ENCODE measurements around the gene GOLT1A. TPM values are rescaled to one million over a fixed set of nuclear protein-coding genes. Genes with fewer than 3 reads are reported as not detected.

GOLT1A gene
- total and polyA plus RNA-seq, 2 donors (not counting 1 experiment from before 2014, with no cell fraction given) = 0.50 TPM; not detected in 1

GRCh38 chr1:204150702-204151551 is 62.9 kb downstream of the GOLT1A start:
- Histone ChIP-seq H3K4me3 (replicated peaks in 1 of 4; ENCODE audit: control extremely low read depth in 1 of 4, insufficient read depth in 1 of 4, low read depth in 3 of 4, low read length in 4 of 4) (peak overlapping the region in 3 of 4 experiments; percentile 37 to 62 (median 45)), H3K9me3 (ENCODE audit: control insufficient read depth, insufficient read depth, low read depth, low read length) (no peaks in the 10 kb centered on the region), H3K27me3 (ENCODE audit: control insufficient read depth, insufficient read depth, low read length) (peaks cover 29% of the 10 kb centered on the region), H3K4me1 (ENCODE audit: control insufficient read depth, extremely low read depth, insufficient read depth, low read length) (no peaks in the 10 kb centered on the region), H3K79me2 (ENCODE audit: control insufficient read depth, insufficient read depth, low read length) (no peaks in the 10 kb centered on the region), H4K20me1 (ENCODE audit: control insufficient read depth, extremely low read depth, insufficient read depth, low read length) (no peaks in the 10 kb centered on the region), H2AFZ (ENCODE audit: low read length) (peak overlapping the region; percentile 49), H3K4me2 (ENCODE audit: extremely low read depth, insufficient read depth, low read length) (peak overlapping the region; percentile 68), H3K36me3 (ENCODE audit: control insufficient read depth, insufficient read depth, low read length) (no peaks in the 10 kb centered on the region), H3K9ac (ENCODE audit: insufficient read depth, low read length) (no peak overlapping the region), H3K27ac (ENCODE audit: insufficient read depth, low read length) (no peak overlapping the region)
- DNase-seq (ENCODE audit: low read depth in 2 of 2) = no peak
- TF ChIP-seq, protein P1, sequence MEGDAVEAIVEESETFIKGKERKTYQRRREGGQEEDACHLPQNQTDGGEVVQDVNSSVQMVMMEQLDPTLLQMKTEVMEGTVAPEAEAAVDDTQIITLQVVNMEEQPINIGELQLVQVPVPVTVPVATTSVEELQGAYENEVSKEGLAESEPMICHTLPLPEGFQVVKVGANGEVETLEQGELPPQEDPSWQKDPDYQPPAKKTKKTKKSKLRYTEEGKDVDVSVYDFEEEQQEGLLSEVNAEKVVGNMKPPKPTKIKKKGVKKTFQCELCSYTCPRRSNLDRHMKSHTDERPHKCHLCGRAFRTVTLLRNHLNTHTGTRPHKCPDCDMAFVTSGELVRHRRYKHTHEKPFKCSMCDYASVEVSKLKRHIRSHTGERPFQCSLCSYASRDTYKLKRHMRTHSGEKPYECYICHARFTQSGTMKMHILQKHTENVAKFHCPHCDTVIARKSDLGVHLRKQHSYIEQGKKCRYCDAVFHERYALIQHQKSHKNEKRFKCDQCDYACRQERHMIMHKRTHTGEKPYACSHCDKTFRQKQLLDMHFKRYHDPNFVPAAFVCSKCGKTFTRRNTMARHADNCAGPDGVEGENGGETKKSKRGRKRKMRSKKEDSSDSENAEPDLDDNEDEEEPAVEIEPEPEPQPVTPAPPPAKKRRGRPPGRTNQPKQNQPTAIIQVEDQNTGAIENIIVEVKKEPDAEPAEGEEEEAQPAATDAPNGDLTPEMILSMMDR (conservative IDR thresholded peaks at IDR 0.05 in 1 of 2, IDR thresholded peaks at IDR 0.05 in 1 of 2; ENCODE audit: low read depth in 1 of 2, low read length in 2 of 2) = no peak
- peak; percentile 95 for TF ChIP-seq EZH2 (IDR thresholded peaks at IDR 0.05; ENCODE audit: low read length, missing control alignments)

DNA sequence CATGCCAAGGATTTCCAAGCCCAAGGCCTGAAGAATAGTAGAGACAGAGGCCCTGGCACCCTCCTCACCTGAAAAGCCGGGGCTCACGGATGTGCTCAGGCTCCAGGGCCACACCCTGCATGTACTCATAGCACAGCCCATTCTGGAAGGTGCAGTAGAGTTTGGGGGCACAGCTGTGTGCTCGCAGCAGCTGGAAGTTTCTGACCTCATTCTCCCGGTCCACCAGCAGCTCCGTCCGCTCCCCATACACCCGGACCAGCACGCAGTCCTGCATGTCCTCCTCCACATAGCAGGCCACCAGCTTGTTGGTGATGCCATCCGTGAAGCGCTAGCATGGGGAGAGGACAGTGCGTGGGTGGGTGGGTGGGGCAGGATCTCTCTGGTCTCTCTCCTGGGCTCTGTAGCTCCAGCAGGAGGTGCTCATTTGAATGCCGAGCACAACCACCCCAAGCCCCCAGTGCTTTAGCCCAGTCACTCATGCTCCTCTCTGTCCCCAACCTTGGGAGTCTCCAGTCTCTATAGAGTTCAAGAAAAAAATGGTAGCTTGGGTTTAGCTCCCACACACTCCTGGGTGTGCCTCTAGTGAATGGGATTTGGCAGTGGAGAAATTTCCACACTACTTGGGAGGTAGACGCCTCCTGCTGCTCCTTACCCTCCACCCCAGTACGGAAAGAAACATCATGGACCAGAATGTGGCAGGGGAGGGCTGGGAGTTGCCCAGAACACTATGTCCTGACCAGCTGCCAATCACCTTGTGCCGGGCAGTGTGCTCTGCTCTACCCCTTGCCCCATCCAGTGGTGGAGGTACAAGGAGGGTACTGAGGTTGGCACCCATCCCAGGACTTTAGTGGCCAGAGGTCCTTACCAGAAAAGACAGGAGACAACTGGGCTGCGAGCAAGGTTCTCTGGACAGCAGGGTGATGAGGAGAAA is 63.9 kb downstream of the GOLT1A start:
- H3K4me3 ChIP-seq (replicated peaks in 1 of 4; ENCODE audit: control extremely low read depth in 1 of 4, insufficient read depth in 1 of 4, low read depth in 3 of 4, low read length in 4 of 4) = no peak overlapping the region
- H3K36me3 ChIP-seq (ENCODE audit: control insufficient read depth, insufficient read depth, low read length) = no peaks in the 10 kb centered on the region
- H3K9me3 ChIP-seq (ENCODE audit: control insufficient read depth, insufficient read depth, low read depth, low read length) = no peaks in the 10 kb centered on the region
- no peak overlapping the region for H3K27ac ChIP-seq (ENCODE audit: insufficient read depth, low read length)
- peaks cover 29% of the 10 kb centered on the region for H3K27me3 ChIP-seq (ENCODE audit: control insufficient read depth, insufficient read depth, low read length)
- no peak for DNase-seq (ENCODE audit: low read depth in 2 of 2)
- H3K79me2 ChIP-seq (ENCODE audit: control insufficient read depth, insufficient read depth, low read length) = no peaks in the 10 kb centered on the region
- no peak for TF ChIP-seq EZH2 (IDR thresholded peaks at IDR 0.05; ENCODE audit: low read length, missing control alignments)
- TF ChIP-seq, protein P1 (conservative IDR thresholded peaks at IDR 0.05 in 1 of 2, IDR thresholded peaks at IDR 0.05 in 1 of 2; ENCODE audit: low read depth in 1 of 2, low read length in 2 of 2) = no peak
- no peak overlapping the region for H3K4me2 ChIP-seq (ENCODE audit: extremely low read depth, insufficient read depth, low read length)
- no peak overlapping the region for H2AFZ ChIP-seq (ENCODE audit: low read length)
- H3K4me1 ChIP-seq (ENCODE audit: control insufficient read depth, extremely low read depth, insufficient read depth, low read length) = no peaks in the 10 kb centered on the region
- no peak overlapping the region for H3K9ac ChIP-seq (ENCODE audit: insufficient read depth, low read length)
- no peaks in the 10 kb centered on the region for H4K20me1 ChIP-seq (ENCODE audit: control insufficient read depth, extremely low read depth, insufficient read depth, low read length)

DNA sequence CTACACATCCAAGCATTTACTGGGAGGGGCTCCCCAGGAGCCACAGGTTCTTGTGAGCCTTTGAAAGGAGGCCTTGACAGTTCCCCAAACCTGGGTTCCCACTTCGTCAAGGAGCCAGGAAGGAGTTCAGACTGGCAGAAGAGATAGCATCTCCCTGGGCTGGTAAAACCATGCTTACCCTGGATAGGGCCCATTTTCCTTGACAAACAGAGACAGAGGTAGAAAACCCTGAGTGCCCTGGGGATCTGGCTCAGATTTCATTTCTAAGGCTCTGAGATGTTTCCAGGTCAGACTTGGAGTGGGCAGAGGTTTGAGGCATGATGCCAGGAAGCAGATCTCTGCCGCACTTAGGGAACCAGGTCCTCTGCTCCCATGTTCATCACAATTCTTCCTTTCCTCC is 64.7 kb downstream of the GOLT1A start:
- no peaks in the 10 kb centered on the region for H3K79me2 ChIP-seq (ENCODE audit: control insufficient read depth, insufficient read depth, low read length)
- H3K4me1 ChIP-seq (ENCODE audit: control insufficient read depth, extremely low read depth, insufficient read depth, low read length) = no peaks in the 10 kb centered on the region
- H3K36me3 ChIP-seq (ENCODE audit: control insufficient read depth, insufficient read depth, low read length) = no peaks in the 10 kb centered on the region
- H4K20me1 ChIP-seq (ENCODE audit: control insufficient read depth, extremely low read depth, insufficient read depth, low read length) = no peaks in the 10 kb centered on the region
- DNase-seq (ENCODE audit: low read depth in 2 of 2) = no peak
- no peaks in the 10 kb centered on the region for H3K9me3 ChIP-seq (ENCODE audit: control insufficient read depth, insufficient read depth, low read depth, low read length)
- H3K27me3 ChIP-seq (ENCODE audit: control insufficient read depth, insufficient read depth, low read length) = peaks cover 27% of the 10 kb centered on the region
- H3K9ac ChIP-seq (ENCODE audit: insufficient read depth, low read length) = no peak overlapping the region
- H3K27ac ChIP-seq (ENCODE audit: insufficient read depth, low read length) = no peak overlapping the region
- no peak overlapping the region for H3K4me2 ChIP-seq (ENCODE audit: extremely low read depth, insufficient read depth, low read length)
- no peak overlapping the region for H3K4me3 ChIP-seq (replicated peaks in 1 of 4; ENCODE audit: control extremely low read depth in 1 of 4, insufficient read depth in 1 of 4, low read depth in 3 of 4, low read length in 4 of 4)
- no peak overlapping the region for H2AFZ ChIP-seq (ENCODE audit: low read length)
- TF ChIP-seq, protein P1 (conservative IDR thresholded peaks at IDR 0.05 in 1 of 2, IDR thresholded peaks at IDR 0.05 in 1 of 2; ENCODE audit: low read depth in 1 of 2, low read length in 2 of 2) = no peak
- no peak for TF ChIP-seq EZH2 (IDR thresholded peaks at IDR 0.05; ENCODE audit: low read length, missing control alignments)
